ENCODE results near the gene CHST7. TPM values are rescaled to one million over a fixed set of nuclear protein-coding genes. Genes with fewer than 3 reads are reported as not detected.

Gene CHST7
- total RNA-seq, 2 experiments from 2014 or later: 4.6 to 5.9 TPM

Other genes with a start within 250 kb of the CHST7 start
- 1 to 10 TPM; 2.8 to 6.5 TPM for gene ZNF674, start 28.3 kb upstream of the CHST7 start, total RNA-seq
- gene SLC9A7, start 185.4 kb downstream of the CHST7 start, total RNA-seq: 10 to 100 TPM in 1 of 2 experiments, 1 to 10 TPM in 1; 9.1 to 19.0 TPM

Measured in activated CD8-positive, alpha-beta memory T cell treated with anti-CD3 and anti-CD28 coated beads, Interleukin-2, amount 10 ng/mL, durations not matched to agents 7 days and 5 days (primary cell).